Fibroblast of lung (primary cell): Measurements from ENCODE around the gene CREG1.

Experiments used
- CTCF ChIP-seq, 2 donors: IDR thresholded peaks in 1 of 2; conservative IDR thresholded peaks in 1 of 2; 1 replicate in 1 of 2; 2 replicates in 1 of 2; pipeline ENCODE4 v1.5.1; 2011 to 2012; ENCODE audit warnings: low read length in 2 of 2, control low read depth in 1 of 2, inconsistent platforms in 1 of 2, low read depth in 1 of 2, mild to moderate bottlenecking in 1 of 2
- EZH2 ChIP-seq: IDR thresholded peaks from 2 replicates; pipeline ENCODE4 v1.5.1; 2012; ENCODE audit warnings: low read length, control low read depth, mild to moderate bottlenecking; ENCODE audit errors: missing control alignments

- TF ChIP-seq CTCF (conservative IDR thresholded peaks at IDR 0.05 in 1 of 2, IDR thresholded peaks at IDR 0.05 in 1 of 2; ENCODE audit: low read depth in 1 of 2, low read length in 2 of 2) = no peak
- TF ChIP-seq EZH2 = no peak
These were observed 22.1 kb upstream of the CREG1 start for GRCh38 chr1:167575649-167576048.
